Tibial artery (tissue), 4 donors: ENCODE measurements around the gene GPS2.
"Not testable (repeated sequence)": the region's sequence is repeated elsewhere in the genome, so short reads cannot be mapped to it uniquely, and the experiment has no call there.

Experiments
- DNase-seq, 2 donors: peaks; one replicate each; pipeline ENCODE4 v3.0.0-alpha.2; 2019
- H3K27ac ChIP-seq, 2 donors: fragments of 200-600 bp; sonication (generic) in 1 of 2; 1 replicate in 1 of 2; 2 replicates in 1 of 2; pipeline ENCODE4 v1.5.1; 2018 to 2019; ENCODE audit warnings: mild to moderate bottlenecking in 1 of 2
- H3K27me3 ChIP-seq, 2 donors: fragments of 200-600 bp; sonication (generic) in 1 of 2; one replicate each; pipeline versions ENCODE4 v1.5.1 to v1.6.0; 2016 to 2019
- H3K36me3 ChIP-seq, 3 donors: fragments of 200-600 bp; sonication (generic) in 2 of 3; one replicate each; pipeline ENCODE4 v1.5.1; 2016 to 2019; ENCODE audit warnings: mild to moderate bottlenecking in 2 of 3
- H3K4me1 ChIP-seq, 4 donors: fragments of 200-600 bp; sonication (generic) in 2 of 4; 1 replicate in 3 of 4; 2 replicates in 1 of 4; pipeline ENCODE4 v1.5.1; 2016 to 2019
- H3K4me3 ChIP-seq, 2 donors: fragments of 200-600 bp; sonication (generic) in 1 of 2; 1 replicate in 1 of 2; 2 replicates in 1 of 2; pipeline ENCODE4 v1.5.1; 2018 to 2019; ENCODE audit warnings: mild to moderate bottlenecking in 2 of 2
- H3K9me3 ChIP-seq, 3 donors: fragments of 200-600 bp; sonication (generic) in 1 of 3; one replicate each; pipeline ENCODE4 v1.5.1; 2016 to 2019
- intact Hi-C: fragments of 100-400 bp; cut with DNase I; formaldehyde crosslinking; loops from one replicate; pipeline ENCODE4 v1.15.0; 2023; ENCODE audit warnings: low total_unique reads
- TF ChIP-seq, protein P1 (sequence below), 2 experiments: fragments of 200-600 bp in 1 of 2; fragments of 450-650 bp in 1 of 2; IDR thresholded peaks; one replicate each; pipeline ENCODE4 v1.5.1; 2017 to 2019; ENCODE audit warnings: antibody characterized with exemption in 2 of 2, mild to moderate bottlenecking in 1 of 2, moderate library complexity in 1 of 2

The GPS2 gene

DNA sequence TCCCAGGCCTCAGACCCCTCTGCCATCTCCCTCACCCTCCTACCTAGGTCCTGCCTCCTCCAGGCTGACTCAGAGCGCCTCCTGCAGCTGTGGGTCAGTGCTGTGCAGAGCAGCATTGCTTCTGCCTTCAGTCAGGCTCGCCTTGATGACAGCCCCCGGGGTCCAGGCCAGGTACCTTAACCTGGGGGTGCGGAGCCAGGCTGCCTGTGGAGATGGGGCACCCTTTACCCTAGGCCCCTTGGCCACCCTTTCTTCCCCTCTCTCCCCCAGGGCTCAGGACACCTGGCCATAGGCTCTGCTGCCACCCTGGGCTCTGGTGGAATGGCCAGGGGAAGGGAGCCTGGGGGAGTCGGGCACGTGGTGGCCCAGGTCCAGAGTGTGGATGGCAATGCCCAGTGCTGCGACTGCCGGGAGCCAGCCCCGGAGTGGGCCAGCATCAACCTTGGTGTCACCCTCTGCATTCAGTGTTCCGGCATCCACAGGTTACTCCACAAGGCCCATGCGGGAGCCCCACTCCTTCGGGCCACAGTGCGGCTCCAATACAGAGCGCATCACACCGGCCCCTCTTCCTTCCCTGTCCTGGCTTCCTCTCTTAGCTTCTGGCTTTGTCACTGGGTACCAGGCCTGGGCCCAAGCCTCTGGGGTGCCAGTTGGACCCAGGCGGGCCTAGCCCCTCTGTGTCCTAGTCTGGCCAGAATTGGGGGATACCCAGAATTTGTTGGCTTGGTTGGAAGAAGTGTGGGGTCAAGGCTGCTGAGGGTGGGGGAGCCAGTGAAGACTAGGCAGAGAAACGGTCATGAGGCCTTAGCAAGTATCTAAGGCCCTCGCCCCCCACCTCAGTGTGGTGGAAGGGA lies 31.8 kb upstream of the GPS2 start:
- Histone ChIP-seq H3K9me3 (no peaks in the 10 kb centered on the region), H3K27me3 (peaks cover 0 to 11% of the 10 kb centered on the region in 2 donors), H3K4me3 (no peak overlapping the region), H3K36me3 (no peaks in the 10 kb centered on the region), H3K27ac (no peak overlapping the region), H3K4me1 (peaks cover 0 to 30% (median 10%) of the 10 kb centered on the region in 4 donors)
- intact Hi-C loops = loop anchor here (10.0 kb wide), 1 partner anchor 92 kb away; the partner anchor contains the start of genes CTDNEP1 and ELP5
- TF ChIP-seq, protein P1, sequence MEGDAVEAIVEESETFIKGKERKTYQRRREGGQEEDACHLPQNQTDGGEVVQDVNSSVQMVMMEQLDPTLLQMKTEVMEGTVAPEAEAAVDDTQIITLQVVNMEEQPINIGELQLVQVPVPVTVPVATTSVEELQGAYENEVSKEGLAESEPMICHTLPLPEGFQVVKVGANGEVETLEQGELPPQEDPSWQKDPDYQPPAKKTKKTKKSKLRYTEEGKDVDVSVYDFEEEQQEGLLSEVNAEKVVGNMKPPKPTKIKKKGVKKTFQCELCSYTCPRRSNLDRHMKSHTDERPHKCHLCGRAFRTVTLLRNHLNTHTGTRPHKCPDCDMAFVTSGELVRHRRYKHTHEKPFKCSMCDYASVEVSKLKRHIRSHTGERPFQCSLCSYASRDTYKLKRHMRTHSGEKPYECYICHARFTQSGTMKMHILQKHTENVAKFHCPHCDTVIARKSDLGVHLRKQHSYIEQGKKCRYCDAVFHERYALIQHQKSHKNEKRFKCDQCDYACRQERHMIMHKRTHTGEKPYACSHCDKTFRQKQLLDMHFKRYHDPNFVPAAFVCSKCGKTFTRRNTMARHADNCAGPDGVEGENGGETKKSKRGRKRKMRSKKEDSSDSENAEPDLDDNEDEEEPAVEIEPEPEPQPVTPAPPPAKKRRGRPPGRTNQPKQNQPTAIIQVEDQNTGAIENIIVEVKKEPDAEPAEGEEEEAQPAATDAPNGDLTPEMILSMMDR (IDR thresholded peaks at IDR 0.05) = no peak
- no peak for DNase-seq

DNA sequence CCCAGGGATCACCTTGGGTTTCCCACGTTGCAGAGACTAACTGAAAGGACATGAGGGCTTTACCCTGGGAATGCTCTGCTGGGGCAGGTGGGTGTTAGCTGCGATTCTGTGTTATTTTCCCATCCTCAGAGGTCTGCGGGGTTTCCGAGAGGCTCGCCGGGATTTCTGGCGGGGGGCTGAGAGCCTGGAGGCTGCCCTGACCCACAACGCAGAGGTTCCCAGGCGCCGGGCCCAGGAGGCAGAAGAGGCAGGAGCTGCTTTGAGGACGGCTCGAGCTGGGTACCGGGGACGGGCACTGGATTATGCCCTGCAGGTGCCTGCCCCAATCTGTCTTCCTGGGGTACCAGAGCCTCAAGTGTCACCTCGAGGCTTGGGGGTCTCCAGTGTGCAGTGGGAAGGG lies 28.1 kb upstream of the GPS2 start:
- H3K4me1 ChIP-seq = peaks cover 0 to 6% (median 0%) of the 10 kb centered on the region in 4 donors
- TF ChIP-seq, protein P1 (IDR thresholded peaks at IDR 0.05) = no peak
- H3K4me3 ChIP-seq = no peak overlapping the region
- peaks cover 0 to 37% of the 10 kb centered on the region in 2 donors for H3K27me3 ChIP-seq
- H3K27ac ChIP-seq = no peak overlapping the region
- no peaks in the 10 kb centered on the region for H3K36me3 ChIP-seq
- H3K9me3 ChIP-seq = no peaks in the 10 kb centered on the region
- DNase-seq = no peak
- intact Hi-C loops = loop anchor here (10.0 kb wide), 1 partner anchor 88 kb away; the partner anchor contains the start of genes CTDNEP1 and ELP5

DNA sequence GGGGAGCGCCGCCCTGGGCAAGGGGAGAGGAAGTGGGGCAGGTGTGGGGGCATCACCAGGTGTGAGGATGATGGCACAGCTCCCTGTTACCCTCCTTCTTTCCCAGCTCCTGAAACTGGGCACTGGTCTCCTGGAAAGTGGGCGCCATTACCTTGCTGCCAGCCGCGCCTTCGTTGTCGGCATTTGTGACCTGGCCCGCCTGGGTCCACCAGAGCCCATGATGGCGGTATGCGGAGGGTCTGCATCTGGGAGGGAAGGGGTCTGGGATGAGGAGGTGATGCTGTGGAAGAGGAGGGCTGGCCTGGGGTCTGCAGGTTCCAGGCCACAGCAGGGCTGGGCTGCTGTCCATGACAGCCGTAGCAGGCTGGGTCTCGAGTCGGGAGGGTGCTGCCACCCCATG lies 26.7 kb upstream of the GPS2 start:
- Histone ChIP-seq H3K27ac (no peak overlapping the region), H3K4me3 (no peak overlapping the region), H3K9me3 (no peaks in the 10 kb centered on the region), H3K27me3 (peaks cover 0 to 44% of the 10 kb centered on the region in 2 donors), H3K36me3 (no peaks in the 10 kb centered on the region), H3K4me1 (no peaks in the 10 kb centered on the region)
- DNase-seq = no peak
- intact Hi-C loops = loop anchor here (10.0 kb wide), 1 partner anchor 87 kb away; the partner anchor contains the start of genes CTDNEP1 and ELP5
- TF ChIP-seq, protein P1 (IDR thresholded peaks at IDR 0.05) = no peak

DNA sequence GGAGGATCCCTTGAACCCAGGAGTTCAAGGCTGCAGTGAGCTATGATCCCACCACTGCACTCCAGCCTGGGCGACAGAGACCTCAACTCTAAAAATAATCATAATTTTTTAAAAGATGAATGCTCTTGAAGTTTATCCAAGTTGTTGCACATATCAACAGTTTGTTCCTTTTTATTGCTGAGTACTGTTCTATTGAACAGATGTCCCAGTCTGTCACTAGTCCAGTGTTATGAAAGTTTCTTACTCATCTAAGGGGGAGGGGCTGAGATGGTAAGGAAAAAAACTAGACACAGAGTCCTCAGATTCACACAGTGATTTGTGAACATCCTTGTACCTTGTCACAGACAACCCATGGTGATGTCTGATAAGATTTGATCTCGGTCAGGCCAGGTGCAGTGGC lies 25.0 kb upstream of the GPS2 start:
- Histone ChIP-seq H3K4me1 (no peaks in the 10 kb centered on the region), H3K27ac (no peak overlapping the region), H3K27me3 (peaks cover 0 to 61% of the 10 kb centered on the region in 2 donors), H3K36me3 (no peaks in the 10 kb centered on the region), H3K9me3 (no peaks in the 10 kb centered on the region), H3K4me3 (no peak overlapping the region)
- DNase-seq = no peak
- intact Hi-C loops = loop anchor here (10.0 kb wide), 1 partner anchor 85 kb away; the partner anchor contains the start of genes CTDNEP1 and ELP5
- TF ChIP-seq, protein P1 (IDR thresholded peaks at IDR 0.05) = no peak

DNA sequence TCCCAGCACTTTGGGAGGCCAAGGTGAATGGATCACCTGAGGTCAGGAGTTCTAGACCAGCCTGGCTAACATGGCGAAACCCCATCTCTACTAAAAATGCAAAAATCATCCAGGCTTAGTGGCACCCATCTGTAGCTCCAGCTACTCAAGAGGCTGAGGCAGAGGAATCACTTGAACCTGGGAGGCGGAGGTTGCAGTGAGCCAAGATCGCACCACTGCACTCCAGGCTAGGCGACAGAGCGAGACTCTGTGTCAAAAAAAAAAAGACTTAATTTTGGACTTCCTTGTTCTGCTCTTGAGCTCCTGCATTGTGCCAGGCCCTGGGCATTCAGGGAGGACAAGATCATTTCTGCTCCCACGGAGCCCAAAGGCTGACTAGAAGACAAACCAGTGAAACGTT lies 22.4 kb upstream of the GPS2 start:
- DNase-seq, H3K9me3 ChIP-seq, H3K36me3 ChIP-seq, H3K27ac ChIP-seq, H3K4me1 ChIP-seq, intact Hi-C loops, H3K4me3 ChIP-seq: not testable (repeated sequence)
- H3K27me3 ChIP-seq = peaks cover 0 to 74% of the 10 kb centered on the region in 2 donors
